HUES48 (cell line): ENCODE measurements around the gene TCL1B.

Experiments used
- H3K27ac ChIP-seq: one replicate; pipeline ENCODE4 v1.7.0; 2013; ENCODE audit warnings: low read depth, low read length, inconsistent platforms
- H3K27me3 ChIP-seq: 2 replicates; pipeline ENCODE4 v1.6.1; 2013; ENCODE audit warnings: mild to moderate bottlenecking, low read length; ENCODE audit not compliant: control insufficient read depth, insufficient read depth
- H3K36me3 ChIP-seq: 2 replicates; pipeline ENCODE4 v1.6.1; 2013; ENCODE audit warnings: low read length; ENCODE audit not compliant: control insufficient read depth, insufficient read depth
- H3K4me1 ChIP-seq: 2 replicates; pipeline ENCODE4 v1.6.1; 2013; ENCODE audit warnings: mild to moderate bottlenecking, low read length; ENCODE audit not compliant: control insufficient read depth, insufficient read depth
- H3K4me3 ChIP-seq: 2 replicates; pipeline ENCODE4 v1.5.1; 2013; ENCODE audit warnings: mild to moderate bottlenecking, low read depth, low read length
- H3K9ac ChIP-seq: 2 replicates; pipeline ENCODE4 v1.6.1; 2013; ENCODE audit warnings: mild to moderate bottlenecking, low read depth, low read length, moderate library complexity
- H3K9me3 ChIP-seq: 2 replicates; pipeline ENCODE4 v1.6.1; 2013; ENCODE audit warnings: low read length; ENCODE audit not compliant: control insufficient read depth, insufficient read depth

Gene TCL1B

DNA sequence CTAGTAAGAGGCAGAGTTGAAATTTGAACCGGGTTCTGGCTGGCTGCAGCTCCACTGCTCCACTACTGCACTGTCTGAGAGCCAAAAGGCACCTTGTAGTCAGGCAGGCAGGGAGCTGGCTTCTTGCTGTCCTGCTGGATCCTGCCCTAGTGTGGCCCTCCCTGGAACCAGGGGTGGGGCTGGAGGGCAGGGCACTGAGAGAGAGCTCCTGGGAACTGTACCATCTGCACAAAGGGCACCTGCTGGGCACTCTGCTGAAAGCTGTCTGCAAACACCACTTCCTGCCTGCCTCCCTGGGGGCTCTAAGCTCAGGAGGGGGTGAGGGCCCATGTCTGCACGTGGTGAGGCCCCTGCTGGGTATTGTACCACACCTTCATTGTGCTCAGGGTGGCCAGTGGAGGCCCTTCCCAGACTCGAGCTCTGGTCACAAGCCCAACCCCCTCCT is 19.0 kb upstream of the TCL1B start:
- H3K4me3 ChIP-seq: no peak overlapping the region
- peaks cover 18% of the 10 kb centered on the region; the same call in 1 of the 2 replicates for H3K4me1 ChIP-seq

DNA sequence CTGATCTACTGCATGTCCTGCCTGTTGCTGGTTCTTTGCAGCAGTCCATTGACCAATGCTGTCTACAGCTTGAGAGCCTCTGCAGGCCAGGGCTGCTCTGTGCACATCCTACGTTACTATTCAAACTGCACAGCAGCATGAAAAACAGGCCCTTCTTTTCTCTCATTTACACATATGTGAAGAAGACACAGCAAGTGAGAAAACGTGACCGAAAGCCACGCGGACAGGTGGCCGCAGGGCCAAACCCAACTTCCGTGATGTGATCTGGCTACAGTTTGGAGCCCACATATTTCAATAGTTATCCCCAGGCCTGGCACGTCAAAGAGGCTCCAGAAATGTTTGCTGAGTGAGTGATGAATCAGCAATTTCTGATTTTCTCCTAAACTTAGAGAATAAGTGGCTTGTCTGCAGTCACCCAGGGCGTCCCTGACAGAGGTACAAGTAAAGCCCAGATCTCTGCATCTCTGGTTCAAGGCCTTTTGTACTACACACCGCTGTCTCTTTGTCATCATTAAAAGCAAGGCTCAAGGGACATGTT is 17.9 kb upstream of the TCL1B start:
- no peak overlapping the region for H3K27ac ChIP-seq
- H3K4me1 ChIP-seq: peaks cover 10% of the 10 kb centered on the region; the same call in 1 of the 2 replicates
- no peaks in the 10 kb centered on the region for H3K36me3 ChIP-seq
- H3K27me3 ChIP-seq: peaks cover 37% of the 10 kb centered on the region; the same call in 1 of the 2 replicates
- no peak overlapping the region for H3K4me3 ChIP-seq
- no peak overlapping the region for H3K9ac ChIP-seq
- H3K9me3 ChIP-seq: no peaks in the 10 kb centered on the region

More for the DNA sequence above, 19.0 kb upstream of the TCL1B start:
- H3K9me3 ChIP-seq: no peaks in the 10 kb centered on the region
- H3K27me3 ChIP-seq: peaks cover 37% of the 10 kb centered on the region; the same call in 1 of the 2 replicates
- no peak overlapping the region for H3K27ac ChIP-seq
- no peak overlapping the region for H3K9ac ChIP-seq
- H3K36me3 ChIP-seq: no peaks in the 10 kb centered on the region

GRCh38 chr14:95674613-95675012 is 11.6 kb upstream of the TCL1B start:
- H3K27ac ChIP-seq: no peak overlapping the region
- peaks cover 9% of the 10 kb centered on the region; the same call in 1 of the 2 replicates for H3K27me3 ChIP-seq
- no peaks in the 10 kb centered on the region for H3K9me3 ChIP-seq
- no peaks in the 10 kb centered on the region for H3K36me3 ChIP-seq
- H3K4me1 ChIP-seq: no peaks in the 10 kb centered on the region
- H3K4me3 ChIP-seq: no peak overlapping the region
- no peak overlapping the region for H3K9ac ChIP-seq

DNA sequence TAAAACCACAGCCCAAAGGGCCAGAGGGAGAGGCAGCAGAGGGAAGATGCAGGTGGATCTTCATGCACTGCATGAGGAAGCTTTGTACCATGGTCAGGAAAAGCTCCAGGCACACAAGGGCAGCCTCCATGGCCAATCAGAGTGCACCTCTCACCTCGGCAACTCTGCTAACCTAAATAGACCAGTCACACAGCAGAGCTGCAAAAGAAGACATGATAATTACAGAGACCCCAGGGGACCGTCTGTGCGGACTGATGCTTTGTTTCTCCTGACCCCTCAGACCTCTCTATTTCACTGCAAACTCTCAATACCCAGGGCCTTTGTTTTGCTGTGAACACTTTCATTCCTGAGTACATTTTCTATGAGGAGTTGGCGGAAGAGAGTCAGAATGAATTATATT is 10.7 kb upstream of the TCL1B start:
- Histone ChIP-seq H3K4me1 (peaks cover 8% of the 10 kb centered on the region), H3K27me3 (0 out of 2 replicates have a peak, but pooled peaks cover under 1% of the 10 kb centered on the region), H3K36me3 (no peaks in the 10 kb centered on the region)

DNA sequence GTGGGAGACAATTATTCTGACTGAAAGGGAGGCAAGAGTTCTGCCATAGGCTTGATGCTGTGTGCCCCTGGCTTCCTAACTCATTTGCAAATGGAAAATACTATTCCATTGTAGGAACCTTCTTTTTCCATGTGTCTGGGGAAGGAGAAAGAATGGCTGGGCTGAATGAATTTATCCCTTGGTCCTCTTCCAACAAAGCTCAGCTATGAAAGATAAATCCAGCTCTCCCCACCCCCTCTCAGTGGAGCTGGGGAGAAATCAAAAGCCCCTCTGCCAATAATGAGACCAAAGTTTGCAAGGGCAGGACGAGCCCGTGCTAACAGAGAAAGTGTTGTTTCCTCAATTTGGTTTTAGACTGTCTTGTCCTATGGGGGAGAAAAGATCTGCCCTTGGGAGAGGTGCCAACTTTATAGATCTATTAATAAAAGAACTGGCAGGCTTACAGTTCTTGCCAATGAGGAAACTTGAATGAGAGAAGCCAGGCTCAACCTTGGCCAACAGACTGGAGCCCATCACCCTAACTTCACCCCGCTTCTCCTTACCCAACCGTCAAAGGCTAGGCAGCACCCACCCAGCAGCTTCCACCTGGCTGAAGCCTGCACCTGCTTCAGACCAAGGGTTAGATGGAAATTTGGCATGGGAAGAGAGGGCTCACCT is 8.9 kb upstream of the TCL1B start:
- Histone ChIP-seq H3K4me1 (peaks cover 10% of the 10 kb centered on the region), H3K9me3 (no peaks in the 10 kb centered on the region), H3K9ac (no peak overlapping the region), H3K27me3 (no peaks in the 10 kb centered on the region), H3K36me3 (no peaks in the 10 kb centered on the region), H3K27ac (no peak overlapping the region), H3K4me3 (no peak overlapping the region)

More for the DNA sequence above, 10.7 kb upstream of the TCL1B start:
- Histone ChIP-seq H3K27ac (no peak overlapping the region), H3K4me3 (no peak overlapping the region), H3K9ac (no peak overlapping the region), H3K9me3 (no peaks in the 10 kb centered on the region)

DNA sequence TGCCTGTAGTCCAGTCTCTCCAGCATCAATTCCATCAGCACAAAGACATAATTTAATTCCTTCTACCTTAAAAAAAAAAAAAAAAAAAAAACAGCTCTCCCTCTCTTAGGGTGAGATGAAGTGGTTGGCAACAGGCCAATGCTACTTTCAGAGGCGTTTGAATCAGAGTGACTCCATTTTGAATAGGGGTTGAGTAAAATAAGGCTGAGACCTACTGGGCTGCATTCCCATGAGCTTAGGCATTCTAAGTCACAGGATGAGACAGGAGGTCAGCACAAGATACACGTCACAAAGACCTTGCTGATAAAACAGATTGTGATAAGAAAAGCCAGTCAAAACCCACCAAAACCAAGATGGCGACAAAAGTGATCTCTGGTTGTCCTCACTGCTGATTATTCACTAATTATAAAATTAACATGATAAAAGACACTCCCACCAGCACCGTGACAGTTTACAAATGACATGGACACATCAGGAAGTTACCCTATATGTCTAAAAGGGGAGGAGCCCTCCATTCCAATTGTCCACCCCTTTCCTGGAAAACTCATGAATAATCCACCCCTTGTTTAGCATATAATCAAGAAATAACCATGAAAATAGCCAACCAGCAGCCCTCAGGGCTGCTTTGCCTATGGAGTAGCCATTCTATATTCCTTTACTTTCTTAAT is 6.9 kb upstream of the TCL1B start:
- Histone ChIP-seq H3K27me3 (no peaks in the 10 kb centered on the region), H3K9me3 (no peaks in the 10 kb centered on the region), H3K4me3 (no peak overlapping the region), H3K9ac (no peak overlapping the region), H3K4me1 (peaks cover 10% of the 10 kb centered on the region), H3K36me3 (no peaks in the 10 kb centered on the region), H3K27ac (no peak overlapping the region)

- Histone ChIP-seq H3K27me3 (no peaks in the 10 kb centered on the region), H3K4me3 (no peak overlapping the region), H3K9ac (no peak overlapping the region), H3K27ac (no peak overlapping the region), H3K36me3 (no peaks in the 10 kb centered on the region), H3K9me3 (no peaks in the 10 kb centered on the region), H3K4me1 (peaks cover 10% of the 10 kb centered on the region)
These were observed 6.1 kb upstream of the TCL1B start for GRCh38 chr14:95679998-95680735.

DNA sequence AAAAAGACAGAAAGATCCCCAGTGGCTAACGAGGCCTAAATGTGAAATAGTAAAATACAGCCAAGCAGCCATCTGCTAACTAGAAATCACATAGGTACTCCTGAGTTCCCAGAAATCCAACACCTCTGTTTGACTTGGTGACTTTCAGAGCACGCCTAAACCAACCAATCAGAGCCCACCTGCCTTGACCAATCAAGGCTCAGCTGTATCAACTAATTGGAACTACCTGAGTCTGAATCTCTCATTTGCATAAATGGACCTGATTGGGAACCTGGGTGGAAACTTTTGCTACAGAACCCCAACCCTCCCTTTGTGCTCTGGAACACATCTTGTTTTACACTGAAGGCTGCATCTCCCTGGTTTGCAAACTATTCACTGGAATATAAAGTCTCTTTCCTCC is 5.1 kb upstream of the TCL1B start:
- H3K27ac ChIP-seq: no peak overlapping the region
- no peaks in the 10 kb centered on the region for H3K9me3 ChIP-seq
- peaks cover 10% of the 10 kb centered on the region for H3K4me1 ChIP-seq
- no peaks in the 10 kb centered on the region for H3K27me3 ChIP-seq
- H3K4me3 ChIP-seq: no peak overlapping the region
- H3K36me3 ChIP-seq: no peaks in the 10 kb centered on the region
- no peak overlapping the region for H3K9ac ChIP-seq

DNA sequence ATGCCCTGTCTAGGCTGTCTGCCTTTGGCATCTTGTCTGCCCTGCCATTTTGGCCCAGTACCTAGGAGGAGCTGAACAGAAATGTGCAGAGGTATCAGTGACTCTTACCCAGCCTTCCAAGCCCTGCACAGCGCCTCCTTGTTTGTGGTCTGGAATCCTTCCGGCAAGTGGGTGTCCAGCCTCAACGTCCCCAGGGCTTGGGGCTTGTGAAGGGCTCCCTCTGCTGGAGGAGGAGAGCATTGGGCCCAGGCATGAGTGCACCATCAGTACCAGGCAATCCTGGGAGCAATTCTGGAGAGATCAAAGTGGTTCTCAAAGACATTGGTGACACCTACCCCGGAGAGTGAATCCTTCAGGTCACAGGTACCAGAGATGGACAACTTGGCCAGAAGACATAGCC is 2.4 kb upstream of the TCL1B start:
- no peaks in the 10 kb centered on the region for H3K36me3 ChIP-seq
- H3K9me3 ChIP-seq: no peaks in the 10 kb centered on the region
- H3K27ac ChIP-seq: no peak overlapping the region
- H3K9ac ChIP-seq: no peak overlapping the region
- no peaks in the 10 kb centered on the region for H3K27me3 ChIP-seq
- H3K4me1 ChIP-seq: peaks cover 21% of the 10 kb centered on the region
- H3K4me3 ChIP-seq: no peak overlapping the region

GRCh38 chr14:95686935-95687334 is 709 bp downstream of the TCL1B start:
- H3K4me1 ChIP-seq: peaks cover 15% of the 10 kb centered on the region
- H3K27ac ChIP-seq: no peak overlapping the region
- no peaks in the 10 kb centered on the region for H3K27me3 ChIP-seq
- H3K36me3 ChIP-seq: no peaks in the 10 kb centered on the region
- H3K9ac ChIP-seq: no peak overlapping the region
- H3K4me3 ChIP-seq: no peak overlapping the region
- no peaks in the 10 kb centered on the region for H3K9me3 ChIP-seq
